Colonic mucosa (tissue), 4 donors: ENCODE results near the gene ADCY7. TPM values are rescaled to one million over a fixed set of nuclear protein-coding genes. Genes with fewer than 3 reads are reported as not detected.

ENCODE experiments used
- DNase-seq: peaks from one replicate; pipeline ENCODE4 v3.0.0-alpha.2; 2020
- H3K27ac ChIP-seq: fragments of 200-600 bp; one replicate; pipeline ENCODE4 v1.8.0; 2021
- H3K27me3 ChIP-seq: fragments of 200-600 bp; one replicate; pipeline ENCODE4 v1.8.0; 2021
- H3K36me3 ChIP-seq: fragments of 200-600 bp; one replicate; pipeline ENCODE4 v1.8.0; 2021
- H3K4me1 ChIP-seq: fragments of 200-600 bp; one replicate; pipeline ENCODE4 v1.8.0; 2021; ENCODE audit warnings: mild to moderate bottlenecking
- H3K4me3 ChIP-seq: fragments of 200-600 bp; one replicate; pipeline ENCODE4 v1.8.0; 2021
- H3K9ac ChIP-seq, 2 donors: one replicate each; pipeline ENCODE4 v1.7.0; 2013; ENCODE audit warnings: control low read depth in 2 of 2, low read depth in 2 of 2, low read length in 2 of 2
- H3K9me3 ChIP-seq: fragments of 200-600 bp; one replicate; pipeline ENCODE4 v1.8.0; 2021
- intact Hi-C: fragments of 100-400 bp; cut with DNase I; formaldehyde crosslinking; loops from one replicate; pipeline ENCODE4 v1.14.1; 2022
- total RNA-seq, 2 donors: library from RNA; stranded (reverse); fragmentation: NEBNext Ultra II Directional in 1 of 2; extraction: Animal tissue kit (Norgen Biotek cat#: 25700) in 1 of 2; gene quantifications; one replicate each; pipeline ENCODE4 v1.2.1, GENCODE V29; 2021
- TF ChIP-seq, protein P1 (sequence below): fragments of 200-600 bp; IDR thresholded peaks from one replicate; pipeline ENCODE4 v1.8.0; 2022; ENCODE audit warnings: antibody characterized with exemption, mild to moderate bottlenecking
- donor health status: healthy.
- donor health status: DM: no; HTN: no; CAD: no.
- donor health status: DM: no; HTN: no; CAD: no.

The ADCY7 gene
- total RNA-seq, 2 donors from 2014 or later: 15.8 to 19.2 TPM

DNA sequence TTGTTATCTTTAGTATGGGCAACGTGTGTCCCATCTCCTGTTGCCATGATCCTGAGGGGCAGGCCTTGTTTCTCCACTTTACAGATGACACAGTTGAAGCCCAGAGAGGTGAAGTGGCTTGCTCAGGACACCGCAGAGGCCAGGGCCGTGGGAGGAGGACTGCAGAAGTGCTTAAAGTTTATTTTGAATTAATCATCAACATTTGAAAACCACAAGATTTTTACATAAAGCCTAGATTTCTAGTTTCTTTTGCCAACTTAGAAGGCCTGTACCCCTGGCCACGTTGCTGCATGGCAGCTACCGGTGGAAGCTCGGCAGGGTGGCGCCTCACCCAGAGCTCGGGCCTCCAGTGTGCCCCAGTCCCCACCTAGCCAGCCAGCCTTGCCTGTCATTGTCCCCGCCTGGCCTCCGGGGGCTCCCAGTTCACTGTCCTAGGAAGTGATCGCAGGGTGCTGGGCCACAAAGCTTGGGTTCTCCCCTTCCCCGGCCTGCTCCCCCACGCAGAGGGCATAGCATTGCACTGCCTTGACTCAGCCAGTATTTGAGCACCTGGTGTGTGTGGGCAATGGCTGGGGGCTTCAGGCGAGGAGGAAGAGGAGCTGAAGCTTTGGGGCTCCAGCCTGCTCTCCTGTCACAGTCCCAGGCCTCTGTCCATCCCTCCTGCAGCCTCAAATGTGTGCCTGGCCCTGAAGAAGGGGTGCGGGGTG is 14.8 kb upstream of the ADCY7 start:
- no peaks in the 10 kb centered on the region for H3K27me3 ChIP-seq
- H3K9me3 ChIP-seq: no peaks in the 10 kb centered on the region
- H3K36me3 ChIP-seq: no peaks in the 10 kb centered on the region
- no peak overlapping the region for H3K4me3 ChIP-seq
- no peak overlapping the region for H3K27ac ChIP-seq
- H3K9ac ChIP-seq: no peak overlapping the region
- TF ChIP-seq, protein P1, sequence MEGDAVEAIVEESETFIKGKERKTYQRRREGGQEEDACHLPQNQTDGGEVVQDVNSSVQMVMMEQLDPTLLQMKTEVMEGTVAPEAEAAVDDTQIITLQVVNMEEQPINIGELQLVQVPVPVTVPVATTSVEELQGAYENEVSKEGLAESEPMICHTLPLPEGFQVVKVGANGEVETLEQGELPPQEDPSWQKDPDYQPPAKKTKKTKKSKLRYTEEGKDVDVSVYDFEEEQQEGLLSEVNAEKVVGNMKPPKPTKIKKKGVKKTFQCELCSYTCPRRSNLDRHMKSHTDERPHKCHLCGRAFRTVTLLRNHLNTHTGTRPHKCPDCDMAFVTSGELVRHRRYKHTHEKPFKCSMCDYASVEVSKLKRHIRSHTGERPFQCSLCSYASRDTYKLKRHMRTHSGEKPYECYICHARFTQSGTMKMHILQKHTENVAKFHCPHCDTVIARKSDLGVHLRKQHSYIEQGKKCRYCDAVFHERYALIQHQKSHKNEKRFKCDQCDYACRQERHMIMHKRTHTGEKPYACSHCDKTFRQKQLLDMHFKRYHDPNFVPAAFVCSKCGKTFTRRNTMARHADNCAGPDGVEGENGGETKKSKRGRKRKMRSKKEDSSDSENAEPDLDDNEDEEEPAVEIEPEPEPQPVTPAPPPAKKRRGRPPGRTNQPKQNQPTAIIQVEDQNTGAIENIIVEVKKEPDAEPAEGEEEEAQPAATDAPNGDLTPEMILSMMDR: no peak
- DNase-seq: no peak
- peaks cover 6% of the 10 kb centered on the region for H3K4me1 ChIP-seq
- intact Hi-C loops: no loop called here

DNA sequence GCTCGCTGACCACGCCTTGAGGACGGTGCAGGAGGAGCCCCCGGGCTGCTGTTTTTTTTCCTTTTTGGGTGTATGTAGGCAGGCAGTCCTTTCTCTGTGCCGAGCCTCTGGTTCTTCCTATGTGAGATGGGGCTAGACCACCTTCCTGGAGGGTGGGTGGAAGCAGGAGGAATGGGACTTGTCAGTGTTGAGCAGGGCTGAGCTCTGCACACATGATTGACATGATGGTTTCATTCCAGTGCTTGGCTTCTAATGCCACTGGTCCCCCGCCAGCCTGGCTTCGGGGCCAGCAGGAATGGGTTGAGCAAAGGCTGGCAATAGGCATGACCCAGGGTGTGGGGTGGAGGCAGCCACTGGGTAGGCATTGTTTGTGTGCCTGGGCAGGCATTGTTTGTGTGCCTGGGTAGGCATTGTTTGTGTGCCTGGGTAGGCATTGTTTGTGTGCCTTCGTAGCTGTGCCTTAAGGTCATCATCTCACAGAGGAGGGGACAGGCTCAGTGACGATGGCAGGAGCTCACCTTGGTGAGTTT is 14.2 kb upstream of the ADCY7 start:
- TF ChIP-seq, protein P1: no peak
- H3K4me1 ChIP-seq: peaks cover 6% of the 10 kb centered on the region

GRCh38 chr16:50252874-50253513 is 13.4 kb upstream of the ADCY7 start:
- H3K4me3 ChIP-seq: no peak overlapping the region
- TF ChIP-seq, protein P1: no peak
- peaks cover 6% of the 10 kb centered on the region for H3K4me1 ChIP-seq
- H3K9ac ChIP-seq: no peak overlapping the region
- H3K9me3 ChIP-seq: no peaks in the 10 kb centered on the region
- no peaks in the 10 kb centered on the region for H3K36me3 ChIP-seq
- no peaks in the 10 kb centered on the region for H3K27me3 ChIP-seq
- H3K27ac ChIP-seq: no peak overlapping the region
- intact Hi-C loops: no loop called here
- no peak for DNase-seq

More for the DNA sequence above, 14.2 kb upstream of the ADCY7 start:
- no peak overlapping the region for H3K4me3 ChIP-seq
- H3K27me3 ChIP-seq: no peaks in the 10 kb centered on the region
- H3K9ac ChIP-seq: no peak overlapping the region
- H3K9me3 ChIP-seq: no peaks in the 10 kb centered on the region
- no peak overlapping the region for H3K27ac ChIP-seq
- intact Hi-C loops: no loop called here
- no peaks in the 10 kb centered on the region for H3K36me3 ChIP-seq
- DNase-seq: no peak

DNA sequence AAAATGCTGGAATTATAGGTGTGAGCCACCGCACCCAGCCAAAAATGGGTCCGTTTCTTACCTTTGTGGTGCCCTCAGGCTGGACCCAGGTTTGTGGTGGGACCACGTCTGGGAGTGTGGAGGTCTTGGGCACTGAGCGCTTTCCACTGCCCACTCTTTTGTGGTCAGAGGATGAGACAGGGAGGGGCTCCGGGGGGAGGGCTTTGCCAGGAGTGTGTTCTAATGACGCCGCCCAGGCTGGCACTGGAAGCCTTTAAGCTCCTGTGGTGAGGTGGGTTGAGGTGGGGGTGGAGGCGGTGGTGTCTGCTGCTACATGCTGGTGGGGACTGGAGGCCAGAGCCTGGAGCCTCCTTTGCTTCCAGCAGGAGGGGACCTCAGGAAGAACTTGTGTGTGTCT is 12.8 kb upstream of the ADCY7 start:
- no peaks in the 10 kb centered on the region for H3K36me3 ChIP-seq
- DNase-seq: no peak

DNA sequence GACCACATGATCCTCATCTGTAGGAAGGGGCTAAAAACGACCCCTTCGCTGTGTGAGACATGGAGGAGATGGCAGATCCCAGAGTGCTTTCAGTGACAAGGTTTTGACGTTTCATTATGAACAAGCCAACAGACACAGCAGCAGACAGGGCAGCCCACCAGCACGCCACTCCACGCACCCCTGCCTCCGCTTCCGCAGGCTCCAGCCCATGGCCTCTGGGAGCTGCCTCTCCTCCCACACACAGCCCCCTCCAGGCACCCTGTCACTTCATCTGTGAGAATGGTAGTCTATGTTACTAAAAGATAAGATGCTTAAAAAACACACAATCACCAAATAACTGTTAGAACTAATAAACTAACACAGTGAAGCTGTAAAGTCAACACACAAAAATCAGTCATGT is 12.3 kb upstream of the ADCY7 start:
- TF ChIP-seq, protein P1: no peak
- Histone ChIP-seq H3K4me1 (peaks cover 10% of the 10 kb centered on the region), H3K9ac (no peak overlapping the region), H3K27ac (no peak overlapping the region), H3K27me3 (no peaks in the 10 kb centered on the region), H3K4me3 (no peak overlapping the region), H3K9me3 (no peaks in the 10 kb centered on the region), H3K36me3 (no peaks in the 10 kb centered on the region)
- no peak for DNase-seq
- intact Hi-C loops: no loop called here

More for the DNA sequence above, 12.8 kb upstream of the ADCY7 start:
- H3K9ac ChIP-seq: no peak overlapping the region
- H3K4me1 ChIP-seq: peaks cover 6% of the 10 kb centered on the region
- no peaks in the 10 kb centered on the region for H3K27me3 ChIP-seq
- intact Hi-C loops: no loop called here
- TF ChIP-seq, protein P1: no peak
- H3K4me3 ChIP-seq: no peak overlapping the region
- H3K9me3 ChIP-seq: no peaks in the 10 kb centered on the region
- no peak overlapping the region for H3K27ac ChIP-seq
